Activated CD8-positive, alpha-beta memory T cell treated with anti-CD3 and anti-CD28 coated beads, Interleukin-2, amount 50 U/mL, for 48 hours (primary cell): Measurements from ENCODE around the gene ST7.

Source experiments
- DNase-seq: peaks from one replicate; pipeline ENCODE4 v3.0.0-alpha.2; 2020

ST7 gene

GRCh38 chr7:117069379-117069778 lies 116.1 kb downstream of the ST7 start:
- no peak for DNase-seq

DNA sequence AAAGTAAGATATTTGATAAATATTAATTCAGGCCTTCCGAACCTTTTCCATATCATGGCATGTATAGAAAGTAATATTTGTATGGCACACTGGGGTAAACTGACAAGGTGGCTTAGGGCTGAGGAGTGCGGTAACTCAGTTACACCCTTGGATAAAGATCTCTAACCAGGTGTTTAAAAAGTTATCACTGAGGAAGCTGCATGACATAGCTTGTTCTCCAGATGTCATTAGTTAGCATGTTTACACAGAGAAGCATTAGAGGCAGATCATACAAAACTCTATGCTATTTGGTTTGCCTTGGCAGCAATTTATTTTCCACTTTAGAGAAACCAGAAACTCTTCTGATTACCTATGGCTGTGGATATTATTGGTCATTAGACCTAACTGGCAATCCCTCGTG lies 118.2 kb downstream of the ST7 start:
- DNase-seq, result no peak

DNA sequence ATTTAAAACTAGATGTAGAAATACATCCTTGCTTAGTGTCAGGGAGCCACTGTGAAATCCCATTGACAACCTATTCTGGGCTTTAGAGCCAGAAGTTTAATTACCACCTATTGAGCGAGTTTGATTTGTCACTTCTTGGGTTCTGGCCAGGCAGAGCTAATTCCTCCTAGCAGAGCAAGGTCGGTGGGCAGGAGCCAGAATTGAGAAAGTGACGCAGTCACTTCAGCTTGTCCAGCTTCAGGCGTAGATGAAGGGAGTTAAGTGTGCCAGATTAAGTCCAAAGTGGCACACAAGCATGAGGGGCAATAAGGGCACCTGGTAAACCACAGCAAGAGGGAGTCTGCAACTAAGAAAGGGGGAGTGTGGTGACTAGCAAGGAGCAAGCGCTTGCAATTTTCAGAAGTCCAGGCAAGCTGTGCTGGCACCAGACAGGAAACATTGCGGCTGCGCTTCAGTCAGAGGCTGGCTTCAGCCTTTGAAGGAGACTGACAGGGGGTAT lies 119.4 kb downstream of the ST7 start:
- no peak for DNase-seq

DNA sequence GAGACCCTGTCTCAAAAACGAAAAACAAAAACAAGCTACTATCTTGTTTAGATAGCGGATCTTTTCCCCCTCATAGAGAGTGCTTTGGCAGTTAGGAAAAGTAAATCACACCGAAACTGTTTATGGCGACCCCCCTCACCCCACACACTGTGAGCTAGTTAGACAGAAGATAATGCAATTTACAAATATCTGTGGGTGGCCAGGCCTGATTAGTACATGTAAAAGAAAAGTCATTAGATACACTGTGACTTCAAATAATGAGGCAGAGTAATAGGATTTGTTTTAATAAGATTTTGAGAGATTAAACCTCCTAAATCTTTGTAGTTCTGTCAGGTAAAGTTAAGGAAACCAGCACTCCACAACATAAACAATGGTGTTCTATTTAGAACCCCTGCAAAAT lies 121.1 kb downstream of the ST7 start:
- no peak for DNase-seq

GRCh38 chr7:117075934-117076333 lies 122.6 kb downstream of the ST7 start:
- no peak for DNase-seq

DNA sequence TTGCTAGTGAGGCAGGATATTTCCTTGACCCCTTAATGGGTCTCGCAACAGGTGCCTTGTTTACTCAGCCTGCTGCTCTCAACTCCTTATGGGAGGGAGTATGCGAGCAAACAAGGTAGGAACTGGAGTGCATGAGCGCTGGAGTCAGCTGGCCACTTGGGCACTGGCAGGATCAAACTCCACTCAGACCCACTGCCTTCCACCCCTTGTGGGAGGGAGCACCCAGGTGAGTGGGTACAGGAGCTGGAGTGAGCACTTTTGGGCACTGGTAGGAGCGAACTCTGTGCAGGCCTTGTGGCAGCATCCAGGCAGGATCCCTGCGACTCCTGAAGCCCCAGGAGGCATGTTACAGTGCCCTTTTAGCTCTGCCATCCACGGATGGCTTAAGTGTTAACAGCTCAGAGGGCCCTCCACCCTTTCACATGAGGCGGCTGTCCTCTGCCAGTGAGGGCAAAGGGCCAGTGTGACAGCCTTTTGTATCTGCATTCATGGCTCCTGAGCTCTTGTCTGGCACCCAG lies 123.2 kb downstream of the ST7 start:
- no peak for DNase-seq

DNA sequence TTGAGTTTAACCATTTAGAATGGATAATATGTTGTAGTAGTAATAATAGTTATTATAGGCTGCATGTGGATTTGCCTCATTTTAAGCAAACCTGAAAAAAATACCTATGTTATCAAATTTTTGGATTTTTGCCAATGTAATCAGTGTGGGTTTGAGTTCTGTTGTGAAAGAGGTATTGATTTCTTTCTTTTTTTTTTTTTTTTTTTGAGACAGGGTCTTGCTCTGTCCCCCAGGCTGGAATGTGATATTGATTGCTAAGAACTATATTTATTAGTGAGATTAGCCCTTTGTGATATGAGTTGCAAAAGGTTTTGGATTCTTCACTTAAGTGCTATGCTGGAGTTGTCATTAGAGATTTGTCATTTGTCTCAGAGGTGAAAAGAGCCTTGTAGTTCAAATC lies 124.4 kb downstream of the ST7 start:
- DNase-seq, result no peak

GRCh38 chr7:117082647-117083046 lies 129.3 kb downstream of the ST7 start:
- no peak for DNase-seq

- no peak for DNase-seq
These were observed 130.3 kb downstream of the ST7 start for GRCh38 chr7:117083648-117084047.

DNA sequence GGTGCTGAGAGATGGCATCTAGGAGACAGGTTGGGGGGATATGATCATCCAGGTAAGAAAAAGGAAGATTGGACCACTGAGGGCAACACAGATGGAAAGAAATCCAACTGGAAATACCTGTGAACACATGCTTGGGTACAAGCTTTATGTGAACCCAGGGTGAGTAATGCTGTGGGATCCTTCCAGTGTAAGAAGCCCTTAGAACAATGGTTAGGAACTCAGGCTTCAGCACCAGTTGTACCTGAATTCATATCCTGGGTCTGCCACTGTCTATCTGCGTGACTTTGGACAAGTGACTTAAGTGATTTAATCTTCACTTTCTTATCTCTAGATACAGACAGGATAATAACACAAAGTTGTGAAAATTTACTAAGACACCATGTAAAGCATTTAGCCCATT lies 131.0 kb downstream of the ST7 start:
- no peak for DNase-seq

GRCh38 chr7:117085275-117085674 lies 132.0 kb downstream of the ST7 start:
- no peak for DNase-seq

- DNase-seq, result no peak
These were observed 132.6 kb downstream of the ST7 start for GRCh38 chr7:117085769-117086463.

DNA sequence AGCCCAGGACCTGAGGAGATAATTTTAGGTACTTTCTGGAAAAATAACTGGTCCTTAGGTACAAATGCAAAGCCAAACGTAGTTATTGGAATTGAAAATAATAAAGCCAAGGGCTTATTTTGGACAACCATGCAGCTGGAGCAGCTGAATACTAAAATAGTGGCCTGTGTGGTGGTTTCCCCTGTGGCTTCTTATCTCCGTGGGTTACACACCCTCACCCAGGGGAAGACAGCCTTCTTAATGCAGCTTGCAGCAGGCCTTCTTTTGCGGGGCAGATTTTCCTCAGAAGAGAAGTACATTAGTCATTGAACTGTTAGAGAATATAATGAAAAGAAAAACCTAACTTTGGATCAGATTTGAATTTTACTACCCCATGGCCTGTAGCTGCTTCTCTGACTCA lies 133.5 kb downstream of the ST7 start:
- DNase-seq, result no peak

- DNase-seq, result no peak
These were observed 134.5 kb downstream of the ST7 start for GRCh38 chr7:117087639-117088396.

DNA sequence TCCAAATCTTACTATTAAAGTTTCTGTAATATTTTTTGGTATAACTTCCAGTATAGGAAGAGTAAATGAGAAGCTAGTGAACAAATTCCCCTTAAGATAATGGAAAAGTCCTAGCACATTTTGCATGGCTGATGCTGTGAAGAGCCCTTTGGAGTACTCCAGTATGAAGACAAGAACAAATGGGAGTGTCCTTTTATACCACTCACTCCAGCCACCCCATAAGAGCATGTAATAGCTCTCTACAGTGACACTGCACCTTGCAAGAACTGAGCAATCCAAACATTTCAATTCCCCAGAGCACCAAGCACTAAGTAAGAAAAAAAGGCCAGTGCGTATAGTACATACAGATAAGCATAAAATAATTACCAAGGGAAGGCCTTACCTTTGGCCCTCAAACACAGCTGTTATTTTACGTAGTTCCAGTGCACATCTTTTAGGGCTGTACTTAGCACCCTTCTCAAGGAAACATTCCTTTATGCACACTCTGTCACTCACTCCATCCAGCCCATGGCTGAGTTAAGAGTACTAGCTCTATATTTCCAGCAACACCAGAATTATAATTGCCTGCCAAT lies 135.4 kb downstream of the ST7 start:
- DNase-seq, result no peak

GRCh38 chr7:117090791-117091190 lies 137.5 kb downstream of the ST7 start:
- no peak for DNase-seq

DNA sequence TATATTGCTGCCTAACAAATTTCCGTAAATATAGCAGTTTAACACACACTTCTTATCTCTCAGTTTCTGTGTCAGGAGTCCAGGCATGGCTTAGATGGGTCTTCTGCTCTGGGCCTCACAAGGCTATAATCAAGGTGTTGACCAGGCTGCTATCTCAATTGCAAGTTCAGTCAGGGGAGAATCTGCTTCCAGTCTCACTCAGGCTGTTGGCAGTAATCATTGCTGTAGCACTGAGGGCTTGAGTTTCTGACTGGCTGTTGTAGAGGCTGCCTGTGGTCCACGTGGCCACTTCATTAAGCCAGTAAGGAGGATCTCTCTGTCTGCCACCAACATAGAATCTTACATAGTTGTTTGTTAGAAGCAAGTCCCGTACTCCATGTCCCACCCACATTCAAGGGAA lies 138.4 kb downstream of the ST7 start:
- no peak for DNase-seq

DNA sequence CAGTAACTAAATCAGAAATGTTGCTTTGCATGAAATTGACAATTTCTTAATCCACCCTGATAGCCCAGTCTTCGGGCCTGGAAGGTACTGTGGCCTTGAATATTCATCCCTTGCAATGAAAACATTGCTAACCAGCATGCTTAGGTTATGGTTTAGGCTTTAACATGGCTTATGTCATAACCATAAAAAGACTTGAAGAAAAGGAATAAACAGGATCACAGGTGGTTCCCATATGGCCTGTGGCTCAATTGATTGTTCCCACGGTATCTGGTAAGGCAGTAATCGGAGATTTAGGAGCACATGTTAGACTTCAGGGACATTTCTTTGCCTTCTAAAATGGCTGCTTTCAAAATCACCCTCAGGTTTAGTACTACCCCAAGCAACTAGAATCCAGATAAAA lies 139.5 kb downstream of the ST7 start:
- DNase-seq, result no peak

GRCh38 chr7:117094457-117094856 lies 141.2 kb downstream of the ST7 start:
- no peak for DNase-seq

- DNase-seq, result no peak
These were observed 141.8 kb downstream of the ST7 start for GRCh38 chr7:117095055-117095454.

DNA sequence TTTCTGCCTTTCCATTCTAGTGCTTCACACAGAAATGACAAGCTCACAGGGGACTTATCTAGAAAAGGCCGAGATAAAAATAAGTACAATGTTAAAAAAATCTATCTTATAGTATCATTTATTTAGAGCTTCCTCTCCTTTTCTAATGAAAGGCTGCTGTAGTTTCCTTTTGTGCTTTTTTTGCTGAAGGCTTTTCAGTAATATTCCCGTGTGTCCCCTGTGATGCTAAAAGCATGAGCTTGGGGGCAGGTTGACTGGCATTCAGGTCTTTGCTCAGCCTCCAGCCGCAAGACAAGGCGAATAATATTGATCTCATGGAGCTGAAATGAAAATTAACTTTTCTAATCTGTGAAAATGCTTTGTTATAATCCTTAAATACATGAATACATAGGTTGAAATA lies 143.0 kb downstream of the ST7 start:
- no peak for DNase-seq

GRCh38 chr7:117096942-117097341 lies 143.6 kb downstream of the ST7 start:
- no peak for DNase-seq

DNA sequence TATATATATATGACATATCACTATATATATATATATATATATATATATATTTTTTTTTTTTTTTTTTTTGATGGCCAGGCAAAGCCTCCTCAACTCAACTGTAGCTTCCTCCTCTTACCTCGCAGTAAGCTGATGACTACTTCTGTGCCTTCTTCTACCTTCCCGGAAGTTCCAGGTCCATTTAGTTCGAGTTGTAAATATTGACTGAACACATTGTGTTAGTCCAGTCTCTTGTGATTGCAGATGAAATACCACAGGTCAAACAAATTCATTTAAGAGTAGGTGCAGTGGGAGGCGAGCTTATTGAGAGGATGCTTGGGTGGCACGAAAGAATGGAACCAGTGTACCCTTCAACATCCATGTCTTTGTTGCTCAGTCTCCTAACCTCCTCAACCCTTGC lies 144.6 kb downstream of the ST7 start:
- no peak for DNase-seq

GRCh38 chr7:117098457-117098856 lies 145.2 kb downstream of the ST7 start:
- no peak for DNase-seq
